ENCODE data around the gene TMEM141. TPM values are rescaled to one million over a fixed set of nuclear protein-coding genes. Genes with fewer than 3 reads are reported as not detected.
"Not testable (repeated sequence)": the region's sequence is repeated elsewhere in the genome, so short reads cannot be mapped to it uniquely, and the experiment has no call there.

Gene TMEM141
- total and polyA plus RNA-seq, 12 donors = 48.1 to 107 (median 64.1) TPM

DNA sequence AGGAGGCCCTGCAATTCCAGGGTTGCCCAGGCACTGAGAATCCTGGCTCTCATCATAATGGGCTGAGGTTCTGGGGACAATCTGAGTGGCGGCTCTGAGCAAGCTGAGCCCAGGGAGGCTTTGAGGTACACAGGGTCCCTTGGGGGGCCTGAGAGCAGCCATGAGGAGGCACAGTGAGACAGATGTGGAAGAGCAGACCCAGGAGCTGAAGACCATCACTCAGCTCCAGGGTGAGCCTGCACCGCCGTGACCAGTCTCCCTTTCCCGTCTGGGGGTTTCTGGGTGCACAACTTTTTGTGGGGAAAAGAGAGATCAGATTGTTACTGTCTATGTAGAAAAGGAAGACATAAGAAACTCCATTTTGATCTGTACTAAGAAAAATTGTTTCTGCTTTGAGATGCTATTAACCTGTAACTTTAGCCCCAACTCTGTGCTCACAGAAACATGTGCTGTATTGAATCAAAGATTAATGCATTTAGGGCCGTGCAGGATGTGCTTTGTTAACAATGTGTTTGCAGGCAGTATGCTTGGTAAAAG is 5.2 kb downstream of the TMEM141 start, which contains the start of gene CCDC183:
Gene CCDC183 (plus strand): TSS at position 101 of the 537 bp plus-strand sequence. CDS start 60 bp downstream, at position 161.
- WGBS, 2 donors = 37 to 42% methylated on average over 5 of the region's 5 CpGs
- no peak for ATAC-seq

DNA sequence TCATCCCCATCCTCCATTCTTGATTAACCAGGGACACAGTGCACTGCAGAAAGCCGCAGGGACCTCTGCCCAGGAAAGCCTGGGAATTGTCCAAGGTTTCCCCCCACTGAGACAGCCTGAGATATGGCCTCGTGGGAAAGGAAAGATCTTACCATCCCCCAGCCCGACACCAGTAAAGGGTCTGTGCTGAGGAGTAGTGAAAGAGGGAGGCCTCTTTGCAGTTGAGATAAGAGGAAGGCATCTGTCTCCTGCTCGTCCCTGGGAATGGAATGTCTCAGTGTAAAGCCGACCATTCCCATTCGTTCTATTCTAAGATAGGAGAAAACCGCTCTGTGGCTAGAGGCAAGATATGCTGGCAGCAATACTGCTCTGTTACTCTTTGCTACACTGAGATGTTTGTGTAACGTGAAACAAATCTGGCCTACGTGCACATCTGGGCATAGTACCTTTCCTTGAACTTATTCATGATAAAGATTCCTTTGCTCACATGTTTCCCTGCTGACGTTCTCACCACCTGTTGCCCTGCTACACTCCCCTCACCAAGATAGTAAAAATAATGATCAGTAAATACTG is 5.7 kb downstream of the TMEM141 start:
- H3K9me3 ChIP-seq, DNase-seq, ATAC-seq, H3K4me3 ChIP-seq: not testable (repeated sequence)
- Histone ChIP-seq H3K4me1 (peaks cover 21 to 92% (median 62%) of the 10 kb centered on the region in 9 donors), H3K36me3 (peaks cover 0 to 25% (median 0%) of the 10 kb centered on the region in 9 donors), H3K27ac (peak overlapping the region in 6 of 10 donors; percentile 0 to 67 (median 39)), H3K27me3 (peaks cover 0 to 53% (median 35%) of the 10 kb centered on the region in 7 donors)
- intact Hi-C loops (cut with DNase I) = loop anchor here in 1 of 10 donors (10.0 kb wide), 1 partner anchor 48 kb away; the partner anchor contains the start of genes AJM1 and PHPT1
- 2 to 10% methylated on average over 10 of the region's 10 CpGs for WGBS, 2 donors

More for the DNA sequence above, 5.2 kb downstream of the TMEM141 start, which contains the start of gene CCDC183:
- no peak for DNase-seq
- peaks cover 23 to 92% (median 64%) of the 10 kb centered on the region in 9 donors for H3K4me1 ChIP-seq
- no peaks in the 10 kb centered on the region for H3K9me3 ChIP-seq
- peaks cover 0 to 25% (median 0%) of the 10 kb centered on the region in 9 donors for H3K36me3 ChIP-seq
- H3K27me3 ChIP-seq = peaks cover 0 to 48% (median 31%) of the 10 kb centered on the region in 7 donors
- TF ChIP-seq, protein P1, sequence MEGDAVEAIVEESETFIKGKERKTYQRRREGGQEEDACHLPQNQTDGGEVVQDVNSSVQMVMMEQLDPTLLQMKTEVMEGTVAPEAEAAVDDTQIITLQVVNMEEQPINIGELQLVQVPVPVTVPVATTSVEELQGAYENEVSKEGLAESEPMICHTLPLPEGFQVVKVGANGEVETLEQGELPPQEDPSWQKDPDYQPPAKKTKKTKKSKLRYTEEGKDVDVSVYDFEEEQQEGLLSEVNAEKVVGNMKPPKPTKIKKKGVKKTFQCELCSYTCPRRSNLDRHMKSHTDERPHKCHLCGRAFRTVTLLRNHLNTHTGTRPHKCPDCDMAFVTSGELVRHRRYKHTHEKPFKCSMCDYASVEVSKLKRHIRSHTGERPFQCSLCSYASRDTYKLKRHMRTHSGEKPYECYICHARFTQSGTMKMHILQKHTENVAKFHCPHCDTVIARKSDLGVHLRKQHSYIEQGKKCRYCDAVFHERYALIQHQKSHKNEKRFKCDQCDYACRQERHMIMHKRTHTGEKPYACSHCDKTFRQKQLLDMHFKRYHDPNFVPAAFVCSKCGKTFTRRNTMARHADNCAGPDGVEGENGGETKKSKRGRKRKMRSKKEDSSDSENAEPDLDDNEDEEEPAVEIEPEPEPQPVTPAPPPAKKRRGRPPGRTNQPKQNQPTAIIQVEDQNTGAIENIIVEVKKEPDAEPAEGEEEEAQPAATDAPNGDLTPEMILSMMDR (IDR thresholded peaks at IDR 0.05) = no peak
- intact Hi-C loops (cut with DNase I) = loop anchor here in 1 of 10 donors (10.0 kb wide), 1 partner anchor 48 kb away; the partner anchor contains the start of genes AJM1 and PHPT1
- H3K4me3 ChIP-seq = no peak within 1 kb of the TSS
- peak within 1 kb of the TSS in 8 of 10 donors; percentile 0 to 67 (median 39) for H3K27ac ChIP-seq

DNA sequence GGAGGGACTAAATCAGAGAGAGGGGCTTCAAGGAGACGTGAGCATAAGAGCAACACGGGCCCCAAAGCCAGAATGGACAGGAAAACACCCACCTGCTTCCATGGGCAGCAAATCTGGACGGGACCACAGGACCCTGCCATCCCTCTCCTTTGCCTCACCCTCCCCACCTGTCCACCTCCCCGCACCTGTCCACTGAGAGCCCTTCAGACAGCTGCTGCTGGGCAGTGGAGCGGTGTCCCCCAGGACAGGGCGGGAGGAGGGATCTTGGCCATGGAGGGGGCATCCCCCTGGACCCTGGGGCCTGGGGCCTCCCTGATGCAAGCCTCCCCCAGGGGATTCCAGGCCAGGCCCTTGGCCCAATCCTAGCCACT is 7.5 kb downstream of the TMEM141 start:
- no peak overlapping the region for H3K4me3 ChIP-seq
- H3K4me1 ChIP-seq = peaks cover 17 to 73% (median 52%) of the 10 kb centered on the region in 9 donors
- intact Hi-C loops (cut with DNase I) = loop anchor here in 1 of 10 donors (10.0 kb wide), 1 partner anchor 46 kb away; the partner anchor contains the start of genes AJM1 and PHPT1
- TF ChIP-seq, protein P1 (IDR thresholded peaks at IDR 0.05) = no peak
- H3K27ac ChIP-seq = no peak overlapping the region
- DNase-seq (no peak), ATAC-seq (peak in 1 of 8 donors; percentile 23)
- peaks cover 0 to 61% (median 42%) of the 10 kb centered on the region in 7 donors for H3K27me3 ChIP-seq
- H3K36me3 ChIP-seq = peaks cover 0 to 11% (median 0%) of the 10 kb centered on the region in 9 donors
- WGBS, 2 donors = 78 to 89% methylated on average over 5 to 6 of the region's 6 CpGs
- H3K9me3 ChIP-seq = no peaks in the 10 kb centered on the region

DNA sequence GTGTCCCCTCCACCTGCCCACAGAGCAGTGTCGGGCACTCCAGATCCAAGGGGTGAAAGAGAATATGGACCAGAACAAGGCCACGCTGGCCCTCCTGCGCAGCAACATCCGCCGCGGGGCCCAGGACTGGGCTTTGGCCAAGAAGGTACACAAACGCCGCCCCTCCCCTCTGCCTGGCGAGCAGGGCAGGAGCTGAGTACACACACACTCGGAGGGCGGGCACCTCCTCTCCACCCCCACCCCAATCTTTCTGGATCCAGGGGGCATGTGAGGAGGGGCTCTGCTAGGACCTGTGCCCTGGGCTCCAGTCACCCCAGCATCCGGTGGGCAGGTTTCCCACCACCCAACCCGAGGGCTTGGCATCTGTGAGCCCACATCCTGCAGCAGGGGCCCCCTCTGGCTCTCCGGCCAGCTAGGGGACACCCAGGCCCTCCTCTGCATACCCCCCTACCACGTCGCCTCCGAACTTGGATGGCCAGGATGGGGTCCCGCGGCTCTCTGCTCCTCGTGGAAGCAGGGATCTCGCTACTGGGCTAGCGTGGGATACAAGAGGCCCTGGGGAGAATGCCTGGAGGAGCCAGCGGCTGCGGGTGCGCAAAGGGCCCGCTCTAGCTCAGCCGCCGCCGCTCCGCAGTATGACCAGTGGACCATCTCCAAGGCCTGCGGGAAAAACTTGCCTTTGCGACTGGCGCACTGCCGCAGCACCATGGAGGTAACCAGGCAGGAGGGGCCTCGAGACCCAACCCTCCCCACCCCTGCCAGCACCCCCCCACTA is 8.1 kb downstream of the TMEM141 start:
- WGBS, 2 donors = 28 to 29% methylated on average over 35 of the region's 35 CpGs
- peak overlapping the region; percentile 18 to 54 (median 50) for H3K4me3 ChIP-seq
- H3K27ac ChIP-seq = peak overlapping the region in 5 of 10 donors; percentile 10 to 46 (median 31)
- H3K27me3 ChIP-seq = peaks cover 0 to 61% (median 42%) of the 10 kb centered on the region in 7 donors
- peaks cover 17 to 71% (median 52%) of the 10 kb centered on the region in 9 donors for H3K4me1 ChIP-seq
- ATAC-seq (peak in 4 of 8 donors; percentile 1 to 12 (median 2)), DNase-seq (no peak)
- H3K9me3 ChIP-seq = no peaks in the 10 kb centered on the region
- peaks cover 0 to 5% (median 0%) of the 10 kb centered on the region in 9 donors for H3K36me3 ChIP-seq
- intact Hi-C loops (cut with DNase I) = loop anchor here in 1 of 10 donors (10.0 kb wide), 1 partner anchor 46 kb away; the partner anchor contains the start of genes AJM1 and PHPT1
- TF ChIP-seq, protein P1 (IDR thresholded peaks at IDR 0.05) = no peak
